GM23248 (cell line): Measurements from ENCODE around the gene IGFL3.

Source experiments
- EZH2 ChIP-seq: fragments of 200-600 bp; sonication (generic); IDR thresholded peaks from 2 replicates; pipeline ENCODE4 v1.6.1; 2018; ENCODE audit warnings: antibody characterized with exemption, mild to moderate bottlenecking; ENCODE audit not compliant: insufficient read depth, poor library complexity, severe bottlenecking
- EZH2phosphoT487 ChIP-seq: fragments of 200-600 bp; sonication (generic); IDR thresholded peaks from 2 replicates; pipeline ENCODE4 v1.6.1; 2018; ENCODE audit warnings: antibody characterized with exemption, moderate library complexity, mild to moderate bottlenecking, low read depth; ENCODE audit not compliant: insufficient read depth

DNA sequence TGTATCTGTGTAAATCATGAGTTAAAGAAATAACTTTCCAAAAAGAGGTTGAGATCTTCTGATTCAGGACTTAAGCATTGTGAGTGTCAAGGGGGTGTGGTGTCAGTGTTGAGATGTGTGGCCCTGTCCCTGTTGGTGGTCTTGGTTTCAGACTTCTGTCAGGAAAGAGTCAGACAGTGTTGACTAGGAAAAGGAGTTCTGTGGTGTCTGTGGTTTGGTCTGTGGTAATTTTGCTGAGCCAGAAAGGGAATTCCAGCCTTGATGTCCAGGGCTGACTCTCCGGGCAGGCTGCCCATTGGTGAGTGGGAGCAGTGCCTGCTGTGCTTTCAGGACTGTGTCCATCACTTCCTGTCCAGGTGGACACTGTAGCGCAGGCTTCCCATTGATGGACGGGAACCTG, 43.9 kb downstream of the IGFL3 start:
- TF ChIP-seq EZH2 (no peak), EZH2phosphoT487 (peak; percentile 98)
